HL-60 (cell line): Measurements from ENCODE around the gene PPP1R7.

ENCODE experiments used
- POLR2AphosphoS5 ChIP-seq: IDR thresholded peaks from 2 replicates; pipeline ENCODE4 v1.6.1; 2012; ENCODE audit warnings: low read depth
- TF ChIP-seq, protein P1 (sequence below): IDR thresholded peaks from one replicate; pipeline ENCODE4 v1.5.1; 2011; ENCODE audit warnings: low read length, control low read depth, inconsistent platforms; ENCODE audit not compliant: insufficient read depth
- TF ChIP-seq, protein P2 (sequence below): IDR thresholded peaks from 2 replicates; pipeline ENCODE4 v1.6.1; 2012; ENCODE audit warnings: low read depth; ENCODE audit not compliant: insufficient replicate concordance

DNA sequence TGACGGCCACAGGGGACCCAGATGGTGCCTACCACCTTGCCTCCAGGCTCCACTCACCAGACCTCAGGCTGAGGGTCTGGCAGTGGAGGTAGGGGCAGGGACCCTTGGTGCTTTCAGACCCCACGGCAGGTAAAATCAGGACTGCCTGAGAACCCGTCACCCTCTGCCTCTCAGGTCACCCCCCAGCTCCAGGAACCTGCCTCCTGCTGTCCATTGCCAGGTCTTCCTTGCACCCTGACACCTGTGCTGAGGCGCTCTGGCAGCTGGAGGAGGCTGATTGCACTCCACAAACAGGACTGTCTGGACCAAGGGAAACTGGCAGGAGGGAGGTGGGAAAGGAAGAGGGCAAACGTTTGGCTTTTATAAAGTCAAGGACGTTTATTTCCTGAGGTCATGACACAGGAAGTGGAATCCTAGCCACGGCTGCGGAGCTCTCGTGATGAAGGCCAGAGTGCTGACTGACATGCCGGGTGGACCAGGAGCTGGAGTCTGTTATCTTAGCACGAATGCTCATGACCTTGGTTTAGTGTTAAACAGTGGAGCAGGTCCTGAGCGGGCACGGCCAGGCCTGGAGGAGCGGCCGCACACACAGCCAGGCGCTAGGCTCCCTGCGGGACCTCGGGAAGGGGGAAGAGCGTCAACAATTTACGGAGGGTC, 78.7 kb downstream of the PPP1R7 start:
- TF ChIP-seq, protein P1, sequence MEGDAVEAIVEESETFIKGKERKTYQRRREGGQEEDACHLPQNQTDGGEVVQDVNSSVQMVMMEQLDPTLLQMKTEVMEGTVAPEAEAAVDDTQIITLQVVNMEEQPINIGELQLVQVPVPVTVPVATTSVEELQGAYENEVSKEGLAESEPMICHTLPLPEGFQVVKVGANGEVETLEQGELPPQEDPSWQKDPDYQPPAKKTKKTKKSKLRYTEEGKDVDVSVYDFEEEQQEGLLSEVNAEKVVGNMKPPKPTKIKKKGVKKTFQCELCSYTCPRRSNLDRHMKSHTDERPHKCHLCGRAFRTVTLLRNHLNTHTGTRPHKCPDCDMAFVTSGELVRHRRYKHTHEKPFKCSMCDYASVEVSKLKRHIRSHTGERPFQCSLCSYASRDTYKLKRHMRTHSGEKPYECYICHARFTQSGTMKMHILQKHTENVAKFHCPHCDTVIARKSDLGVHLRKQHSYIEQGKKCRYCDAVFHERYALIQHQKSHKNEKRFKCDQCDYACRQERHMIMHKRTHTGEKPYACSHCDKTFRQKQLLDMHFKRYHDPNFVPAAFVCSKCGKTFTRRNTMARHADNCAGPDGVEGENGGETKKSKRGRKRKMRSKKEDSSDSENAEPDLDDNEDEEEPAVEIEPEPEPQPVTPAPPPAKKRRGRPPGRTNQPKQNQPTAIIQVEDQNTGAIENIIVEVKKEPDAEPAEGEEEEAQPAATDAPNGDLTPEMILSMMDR, result no peak
- TF ChIP-seq, protein P2, sequence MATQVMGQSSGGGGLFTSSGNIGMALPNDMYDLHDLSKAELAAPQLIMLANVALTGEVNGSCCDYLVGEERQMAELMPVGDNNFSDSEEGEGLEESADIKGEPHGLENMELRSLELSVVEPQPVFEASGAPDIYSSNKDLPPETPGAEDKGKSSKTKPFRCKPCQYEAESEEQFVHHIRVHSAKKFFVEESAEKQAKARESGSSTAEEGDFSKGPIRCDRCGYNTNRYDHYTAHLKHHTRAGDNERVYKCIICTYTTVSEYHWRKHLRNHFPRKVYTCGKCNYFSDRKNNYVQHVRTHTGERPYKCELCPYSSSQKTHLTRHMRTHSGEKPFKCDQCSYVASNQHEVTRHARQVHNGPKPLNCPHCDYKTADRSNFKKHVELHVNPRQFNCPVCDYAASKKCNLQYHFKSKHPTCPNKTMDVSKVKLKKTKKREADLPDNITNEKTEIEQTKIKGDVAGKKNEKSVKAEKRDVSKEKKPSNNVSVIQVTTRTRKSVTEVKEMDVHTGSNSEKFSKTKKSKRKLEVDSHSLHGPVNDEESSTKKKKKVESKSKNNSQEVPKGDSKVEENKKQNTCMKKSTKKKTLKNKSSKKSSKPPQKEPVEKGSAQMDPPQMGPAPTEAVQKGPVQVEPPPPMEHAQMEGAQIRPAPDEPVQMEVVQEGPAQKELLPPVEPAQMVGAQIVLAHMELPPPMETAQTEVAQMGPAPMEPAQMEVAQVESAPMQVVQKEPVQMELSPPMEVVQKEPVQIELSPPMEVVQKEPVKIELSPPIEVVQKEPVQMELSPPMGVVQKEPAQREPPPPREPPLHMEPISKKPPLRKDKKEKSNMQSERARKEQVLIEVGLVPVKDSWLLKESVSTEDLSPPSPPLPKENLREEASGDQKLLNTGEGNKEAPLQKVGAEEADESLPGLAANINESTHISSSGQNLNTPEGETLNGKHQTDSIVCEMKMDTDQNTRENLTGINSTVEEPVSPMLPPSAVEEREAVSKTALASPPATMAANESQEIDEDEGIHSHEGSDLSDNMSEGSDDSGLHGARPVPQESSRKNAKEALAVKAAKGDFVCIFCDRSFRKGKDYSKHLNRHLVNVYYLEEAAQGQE, result no peak
- peak; percentile 13 for TF ChIP-seq POLR2AphosphoS5
